ENCODE measurements around the gene RAB36.

- no peak for TF ChIP-seq POLR2AphosphoS5 (IDR thresholded peaks at IDR 0.05; ENCODE audit: low read depth, low read length)
- no peak for TF ChIP-seq FOXP2 (optimal IDR thresholded peaks at IDR 0.05; ENCODE audit: borderline replicate concordance, extremely low read depth, extremely low read length, insufficient read depth)
- TF ChIP-seq SIN3A (IDR thresholded peaks at IDR 0.05; ENCODE audit: borderline replicate concordance, insufficient read depth, low read length), result no peak
- TF ChIP-seq REST (IDR thresholded peaks at IDR 0.05; ENCODE audit: insufficient read depth in 1 of 2, low read depth in 2 of 2, low read length in 2 of 2), result no peak
- TF ChIP-seq TAF1 (IDR thresholded peaks at IDR 0.05; ENCODE audit: borderline replicate concordance, insufficient read depth, low read length), result no peak
Observed at GRCh38 chr22:23178512-23179254, 33.4 kb downstream of the RAB36 start.

All from PFSK-1 (cell line).